Measurements from ENCODE around the gene TMEM14A.
"Not testable (repeated sequence)": the region's sequence is repeated elsewhere in the genome, so short reads cannot be mapped to it uniquely, and the experiment has no call there.

The TMEM14A gene

DNA sequence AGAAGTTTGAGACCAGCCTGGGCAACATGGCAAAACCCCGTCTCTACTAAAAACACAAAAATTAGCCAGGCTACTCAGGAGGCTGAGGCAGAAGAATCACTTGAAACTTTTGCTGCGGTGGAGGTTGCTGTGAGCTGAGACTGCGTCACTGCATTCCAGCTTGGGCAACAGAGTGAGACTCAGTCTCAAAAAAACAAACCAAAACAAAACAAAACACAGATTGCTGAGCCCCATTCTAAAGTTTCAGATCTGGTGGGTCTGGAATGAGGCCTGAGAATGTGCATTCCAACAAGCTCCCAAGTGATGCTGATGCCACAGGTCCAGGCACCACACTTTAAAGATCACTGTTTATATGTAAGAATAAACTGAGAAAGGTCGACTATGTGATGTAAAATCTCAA, 24.9 kb upstream of the TMEM14A start:
- peaks cover 0 to 4% of the 10 kb centered on the region in 2 donors for H3K4me1 Mint-ChIP-seq
- no peaks in the 10 kb centered on the region for H3K36me3 Mint-ChIP-seq
- H3K4me3 Mint-ChIP-seq: no peak overlapping the region
- DNase-seq (no peak), ATAC-seq (replicated peaks) (no peak)
- peaks cover 0 to 2% of the 10 kb centered on the region in 2 donors for H3K9me3 Mint-ChIP-seq
- H3K27me3 Mint-ChIP-seq: peaks cover 16 to 26% of the 10 kb centered on the region in 2 donors
- no peak overlapping the region for H3K27ac Mint-ChIP-seq

DNA sequence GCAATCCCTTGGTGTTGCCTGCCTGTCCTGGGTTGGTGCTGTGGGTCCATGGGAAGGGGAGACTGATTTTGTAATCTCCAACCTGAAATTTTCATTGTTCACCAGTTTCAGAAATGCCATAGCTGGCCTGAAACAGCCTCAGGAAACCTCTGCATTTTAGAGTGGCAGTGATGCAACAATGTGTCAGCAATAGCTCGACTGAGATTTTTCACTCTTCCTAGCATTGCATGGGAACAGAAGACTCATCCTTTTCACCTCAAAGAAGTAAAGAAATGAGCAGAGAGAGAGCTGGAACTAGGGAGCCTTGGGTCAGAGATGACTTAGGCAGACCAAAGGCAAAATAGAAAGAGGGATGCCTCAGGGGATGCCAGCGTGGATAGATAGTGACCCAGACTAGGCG, 23.7 kb upstream of the TMEM14A start:
- H3K4me1 Mint-ChIP-seq: peaks cover 2 to 6% of the 10 kb centered on the region in 2 donors
- DNase-seq: no peak
- H3K27ac Mint-ChIP-seq: no peak overlapping the region
- H3K9me3 Mint-ChIP-seq: peaks cover 0 to 2% of the 10 kb centered on the region in 2 donors
- no peaks in the 10 kb centered on the region for H3K36me3 Mint-ChIP-seq
- no peak for ATAC-seq (replicated peaks)
- H3K27me3 Mint-ChIP-seq: peaks cover 12 to 24% of the 10 kb centered on the region in 2 donors
- H3K4me3 Mint-ChIP-seq: no peak overlapping the region

DNA sequence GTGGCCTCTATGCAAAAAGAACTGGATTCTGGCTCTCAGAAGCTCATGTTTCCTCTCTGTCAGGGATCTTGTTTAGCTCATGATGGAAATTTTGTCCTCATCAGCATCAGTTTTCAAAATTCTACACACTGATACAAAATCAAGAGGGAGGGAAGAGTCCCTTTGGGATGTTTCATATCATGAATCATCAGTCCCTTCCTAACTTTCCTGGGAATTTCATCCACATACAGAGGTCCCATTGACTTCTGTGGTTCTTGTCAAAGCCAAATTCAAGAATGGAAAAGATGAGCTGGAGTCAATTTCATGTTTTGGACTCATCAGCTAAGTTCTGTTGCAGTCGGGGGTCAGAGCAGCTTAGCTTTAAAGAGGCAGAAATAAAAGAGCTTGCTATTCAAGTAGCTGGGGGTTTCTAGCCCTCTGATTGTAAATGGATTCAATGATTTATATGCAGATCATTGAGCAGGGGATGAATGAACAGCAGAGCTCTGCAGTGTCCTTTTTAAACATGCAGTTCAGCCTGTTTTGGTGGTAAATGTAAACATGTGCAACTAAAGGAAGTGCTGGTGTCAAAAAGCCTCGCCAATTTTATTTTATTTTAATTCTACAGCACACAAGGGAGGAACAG, 21.3 kb upstream of the TMEM14A start:
- Mint-ChIP-seq H3K4me1 (peaks cover 2 to 6% of the 10 kb centered on the region in 2 donors), H3K36me3 (no peaks in the 10 kb centered on the region), H3K4me3 (no peak overlapping the region), H3K9me3 (peaks cover 0 to 2% of the 10 kb centered on the region in 2 donors), H3K27ac (no peak overlapping the region), H3K27me3 (peaks cover 17 to 30% of the 10 kb centered on the region in 2 donors)
- ATAC-seq (replicated peaks): no peak
- no peak for DNase-seq

DNA sequence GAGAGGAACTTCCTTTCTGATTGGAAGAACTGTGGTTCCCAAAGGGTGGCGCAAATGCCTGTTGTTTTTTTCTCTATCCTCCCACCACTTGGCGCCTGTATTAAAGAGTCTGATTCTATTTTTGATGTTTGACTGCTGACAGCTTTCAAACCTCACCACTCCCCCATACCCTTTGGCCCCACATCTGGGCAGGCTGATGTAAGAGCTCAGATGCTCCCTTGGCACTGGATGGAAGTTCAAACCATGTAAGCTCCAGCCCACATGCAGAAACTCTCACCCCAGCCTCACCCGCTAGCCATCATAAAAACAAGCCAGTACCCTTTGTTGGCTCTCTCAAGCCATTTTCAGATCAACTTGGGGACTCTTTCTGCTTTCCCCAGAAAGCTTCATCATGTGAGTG, 20.0 kb upstream of the TMEM14A start:
- no peak overlapping the region for H3K27ac Mint-ChIP-seq
- ATAC-seq (replicated peaks): no peak
- H3K36me3 Mint-ChIP-seq: no peaks in the 10 kb centered on the region
- no peak for DNase-seq
- H3K4me3 Mint-ChIP-seq: no peak overlapping the region
- H3K27me3 Mint-ChIP-seq: peaks cover 17 to 24% of the 10 kb centered on the region in 2 donors
- H3K9me3 Mint-ChIP-seq: no peaks in the 10 kb centered on the region
- peaks cover 2 to 6% of the 10 kb centered on the region in 2 donors for H3K4me1 Mint-ChIP-seq

DNA sequence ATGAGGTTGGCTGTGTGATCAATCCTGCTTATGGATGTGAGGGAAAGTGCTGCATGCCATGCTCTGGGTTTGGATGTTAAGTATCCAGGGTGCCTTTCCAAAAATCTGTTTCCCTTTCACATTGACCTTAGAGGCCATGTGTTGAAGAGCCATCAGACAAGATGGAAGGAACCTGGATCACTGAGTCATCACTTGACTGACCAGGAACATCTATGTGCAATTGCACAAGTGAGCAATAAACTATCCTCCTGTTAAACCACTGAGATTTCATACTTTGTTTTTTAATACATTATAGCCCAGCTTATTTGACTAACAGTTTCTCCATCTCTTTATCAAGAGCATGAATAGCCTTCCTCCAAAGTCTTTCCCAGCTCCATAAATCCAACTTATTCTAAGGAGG, 17.8 kb upstream of the TMEM14A start:
- no peaks in the 10 kb centered on the region for H3K9me3 Mint-ChIP-seq
- no peak overlapping the region for H3K4me3 Mint-ChIP-seq
- peaks cover 2 to 6% of the 10 kb centered on the region in 2 donors for H3K4me1 Mint-ChIP-seq
- H3K27me3 Mint-ChIP-seq: peaks cover 19 to 27% of the 10 kb centered on the region in 2 donors
- no peak for DNase-seq
- H3K36me3 Mint-ChIP-seq: no peaks in the 10 kb centered on the region
- H3K27ac Mint-ChIP-seq: no peak overlapping the region
- no peak for ATAC-seq (replicated peaks)

DNA sequence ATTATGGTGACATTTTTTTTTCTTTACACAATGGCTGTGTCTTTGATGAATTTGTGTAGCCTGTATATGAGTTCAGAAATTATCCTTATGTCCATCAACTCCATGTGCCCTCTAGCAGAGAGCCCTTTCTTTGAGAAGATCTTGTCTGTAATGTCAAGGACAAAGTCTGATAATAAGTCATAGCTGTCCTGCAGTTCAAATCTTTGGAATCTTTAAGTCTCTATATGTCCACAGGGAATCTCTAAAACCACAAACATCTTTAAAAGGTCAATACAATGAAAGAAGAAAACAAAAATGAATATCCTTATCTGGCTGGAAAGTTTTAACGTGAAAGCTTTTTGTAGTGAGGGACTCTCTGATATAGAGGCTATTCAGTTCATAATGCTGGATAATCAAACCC, 16.9 kb upstream of the TMEM14A start:
- no peaks in the 10 kb centered on the region for H3K36me3 Mint-ChIP-seq
- H3K27me3 Mint-ChIP-seq: peaks cover 19 to 27% of the 10 kb centered on the region in 2 donors
- H3K4me3 Mint-ChIP-seq: no peak overlapping the region
- peaks cover 2 to 6% of the 10 kb centered on the region in 2 donors for H3K4me1 Mint-ChIP-seq
- DNase-seq (no peak), ATAC-seq (replicated peaks) (no peak)
- H3K9me3 Mint-ChIP-seq: no peaks in the 10 kb centered on the region
- H3K27ac Mint-ChIP-seq: no peak overlapping the region

DNA sequence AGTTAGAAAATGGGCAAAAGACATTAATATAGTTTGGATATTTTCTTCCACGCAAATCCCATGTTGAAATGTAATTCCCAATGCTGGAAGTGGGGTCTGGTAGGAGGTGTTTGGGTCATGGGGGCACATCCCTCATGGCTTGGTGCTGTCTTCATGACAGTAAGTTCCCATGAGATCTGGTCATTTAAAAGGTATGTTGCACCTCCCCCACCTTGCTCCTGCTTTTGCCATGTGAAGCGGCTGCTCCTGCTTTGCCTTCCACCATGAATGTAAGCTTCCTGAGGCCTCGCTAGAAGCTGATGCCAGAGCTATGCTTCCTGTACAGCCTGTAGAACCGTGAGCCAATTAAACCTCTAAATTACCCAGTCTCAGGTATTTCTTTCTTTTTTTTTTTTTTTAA, 16.3 kb upstream of the TMEM14A start:
- Mint-ChIP-seq H3K27me3 (peaks cover 19 to 27% of the 10 kb centered on the region in 2 donors), H3K27ac (no peak overlapping the region), H3K9me3 (no peaks in the 10 kb centered on the region), H3K4me3 (no peak overlapping the region), H3K4me1 (peaks cover 2 to 6% of the 10 kb centered on the region in 2 donors), H3K36me3 (no peaks in the 10 kb centered on the region)
- no peak for DNase-seq
- no peak for ATAC-seq (replicated peaks)

DNA sequence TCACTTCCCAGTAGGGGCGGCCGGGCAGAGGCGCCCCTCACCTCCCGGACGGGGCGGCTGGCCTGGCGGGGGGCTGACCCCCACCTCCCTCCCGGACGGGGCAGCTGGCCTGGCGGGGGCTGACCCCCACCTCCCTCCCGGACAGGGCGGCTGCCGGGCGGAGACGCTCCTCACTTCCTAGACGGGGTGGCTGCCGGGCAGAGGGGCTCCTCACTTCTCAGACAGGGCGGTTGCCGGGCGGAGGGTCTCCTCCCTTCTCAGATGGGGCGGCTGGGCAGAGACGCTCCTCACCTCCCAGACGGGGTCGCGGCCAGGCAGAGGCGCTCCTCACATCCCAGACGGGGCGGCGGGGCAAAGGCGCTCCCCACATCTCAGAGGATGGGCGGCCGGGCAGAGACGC, 15.0 kb upstream of the TMEM14A start:
- not testable (repeated sequence) for H3K36me3 Mint-ChIP-seq; DNase-seq; H3K9me3 Mint-ChIP-seq; ATAC-seq (replicated peaks); H3K4me3 Mint-ChIP-seq; H3K4me1 Mint-ChIP-seq; H3K27ac Mint-ChIP-seq
- H3K27me3 Mint-ChIP-seq: peaks cover 19 to 24% of the 10 kb centered on the region in 2 donors

DNA sequence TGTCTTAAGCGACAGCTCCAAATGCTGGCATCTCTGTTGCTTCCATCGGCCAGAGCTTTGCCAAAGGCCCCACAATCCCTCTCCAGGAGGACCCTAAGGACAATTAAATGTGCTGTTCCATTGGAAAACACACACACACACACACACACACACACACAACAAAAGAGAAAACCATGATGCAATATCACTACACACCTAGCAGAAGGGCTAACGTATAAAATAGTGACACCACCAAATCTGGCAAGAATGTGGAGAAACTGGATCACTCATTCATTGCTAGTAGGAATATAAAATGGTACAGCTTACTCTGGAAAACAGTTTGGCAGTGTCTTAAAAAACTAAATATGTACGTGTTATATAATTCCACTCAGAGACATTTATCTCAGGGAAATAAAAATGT, 13.0 kb upstream of the TMEM14A start:
- DNase-seq: no peak
- H3K4me1 Mint-ChIP-seq: no peaks in the 10 kb centered on the region
- H3K36me3 Mint-ChIP-seq: no peaks in the 10 kb centered on the region
- ATAC-seq (replicated peaks): no peak
- no peak overlapping the region for H3K4me3 Mint-ChIP-seq
- no peaks in the 10 kb centered on the region for H3K9me3 Mint-ChIP-seq
- H3K27ac Mint-ChIP-seq: no peak overlapping the region
- H3K27me3 Mint-ChIP-seq: peaks cover 15 to 21% of the 10 kb centered on the region in 2 donors

DNA sequence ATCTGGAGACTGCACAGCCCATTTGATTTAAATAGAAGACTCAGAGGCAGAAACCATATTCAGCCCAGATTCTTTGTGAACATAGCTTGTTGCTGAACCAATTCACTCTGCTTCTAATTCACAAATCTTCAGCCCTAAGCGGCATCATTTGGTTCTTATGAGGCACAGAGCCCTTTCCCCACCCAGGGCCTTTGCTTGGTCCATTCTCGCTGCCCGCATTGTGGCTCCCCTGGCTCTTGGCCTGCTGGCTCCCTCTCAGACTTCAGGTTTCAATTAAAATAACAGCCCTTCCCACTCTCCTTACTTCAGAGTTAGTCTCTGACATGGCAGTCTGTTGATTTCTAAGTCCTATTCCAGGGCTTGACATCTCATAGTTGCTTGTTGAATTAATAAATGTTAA, 9.4 kb upstream of the TMEM14A start:
- no peak for ATAC-seq (replicated peaks)
- H3K4me1 Mint-ChIP-seq: peaks cover under 1 to 2% of the 10 kb centered on the region in 2 donors
- DNase-seq: no peak
- no peak overlapping the region for H3K4me3 Mint-ChIP-seq
- H3K27me3 Mint-ChIP-seq: peaks cover 8 to 9% of the 10 kb centered on the region in 2 donors
- H3K9me3 Mint-ChIP-seq: no peaks in the 10 kb centered on the region
- H3K36me3 Mint-ChIP-seq: no peaks in the 10 kb centered on the region
- H3K27ac Mint-ChIP-seq: peak overlapping the region; percentile 53

DNA sequence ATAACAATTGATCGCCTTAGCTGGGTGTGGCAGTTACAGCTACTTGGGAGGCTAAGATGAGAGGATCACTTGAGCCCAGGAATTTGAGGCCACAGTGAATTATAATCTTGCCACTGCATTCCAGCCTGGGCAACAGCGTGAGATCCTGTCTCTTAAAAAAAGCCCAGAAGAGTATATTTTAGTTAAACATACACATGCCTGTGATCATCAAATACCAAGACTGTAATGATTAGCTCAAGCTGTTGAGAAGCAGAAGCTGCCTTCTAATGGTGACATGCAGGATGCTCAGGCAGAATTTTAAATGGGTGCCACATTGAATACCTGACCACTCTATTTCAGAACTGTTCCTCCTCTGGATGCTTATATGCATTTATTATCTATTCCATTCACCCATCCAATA, 8.9 kb upstream of the TMEM14A start:
- peaks cover 3 to 7% of the 10 kb centered on the region in 2 donors for H3K4me1 Mint-ChIP-seq
- peaks cover 8 to 9% of the 10 kb centered on the region in 2 donors for H3K27me3 Mint-ChIP-seq
- H3K4me3 Mint-ChIP-seq: no peak overlapping the region
- no peak overlapping the region for H3K27ac Mint-ChIP-seq
- DNase-seq: no peak
- H3K9me3 Mint-ChIP-seq: no peaks in the 10 kb centered on the region
- no peaks in the 10 kb centered on the region for H3K36me3 Mint-ChIP-seq
- ATAC-seq (replicated peaks): no peak

DNA sequence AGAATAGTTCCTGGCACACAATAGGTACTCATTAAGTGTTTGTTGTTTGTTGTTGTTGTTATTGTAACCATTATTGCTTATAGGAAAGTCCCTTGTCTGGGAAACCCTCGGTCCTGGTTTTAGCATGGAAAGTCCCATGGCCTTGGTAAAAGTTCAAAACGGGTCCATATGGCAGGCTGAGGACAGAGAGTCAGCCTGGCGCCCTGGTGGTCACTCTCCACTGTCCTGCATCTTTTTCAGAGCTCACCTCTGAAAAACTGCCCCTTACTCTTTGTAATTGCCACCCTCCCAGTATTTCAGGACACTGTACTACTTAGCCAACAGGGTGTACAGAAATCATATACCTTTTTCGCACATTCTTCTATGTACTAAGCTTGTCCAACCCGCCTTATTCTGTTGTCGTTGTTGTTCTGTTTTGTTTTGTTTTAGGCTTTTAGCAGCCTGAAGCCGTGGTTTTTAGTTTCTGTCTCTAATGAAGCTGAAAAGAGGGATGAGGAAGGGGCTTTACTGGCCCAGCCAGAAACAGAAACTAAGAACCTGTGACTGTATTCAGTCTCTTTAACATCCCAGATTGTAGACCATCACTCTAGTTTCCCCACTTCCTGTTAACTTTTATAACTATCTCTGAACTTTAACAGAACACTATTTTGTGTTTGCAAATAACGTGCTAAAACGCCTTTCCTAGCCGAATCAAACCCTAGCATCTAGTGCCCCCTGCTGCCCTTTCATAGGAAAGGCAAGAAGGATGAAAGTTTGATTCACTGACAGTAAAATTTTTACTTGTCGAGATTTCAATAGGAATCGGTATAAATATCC, 7.6 kb upstream of the TMEM14A start:
- DNase-seq: no peak
- no peaks in the 10 kb centered on the region for H3K27me3 Mint-ChIP-seq
- no peak overlapping the region for H3K4me3 Mint-ChIP-seq

DNA sequence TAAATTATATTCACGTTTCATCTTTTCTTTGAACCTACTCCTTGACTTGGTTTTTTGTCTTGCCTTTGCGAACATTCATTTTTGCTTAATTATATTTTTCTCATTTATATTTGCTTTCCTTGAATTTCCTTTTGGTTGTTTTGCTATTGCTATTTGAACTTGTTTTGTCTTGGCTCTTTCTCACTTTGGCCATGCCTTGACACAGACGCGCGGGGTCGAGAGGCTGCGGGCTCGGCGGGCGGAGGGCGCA, 7.1 kb upstream of the TMEM14A start:
- no peak overlapping the region for H3K27ac Mint-ChIP-seq
- peaks cover 9 to 23% of the 10 kb centered on the region in 2 donors for H3K4me1 Mint-ChIP-seq
- no peak overlapping the region for H3K4me3 Mint-ChIP-seq
- no peaks in the 10 kb centered on the region for H3K36me3 Mint-ChIP-seq
- H3K27me3 Mint-ChIP-seq: no peaks in the 10 kb centered on the region
- H3K9me3 Mint-ChIP-seq: no peaks in the 10 kb centered on the region
- DNase-seq (no peak), ATAC-seq (replicated peaks) (no peak)

More for the DNA sequence above, 7.6 kb upstream of the TMEM14A start:
- no peaks in the 10 kb centered on the region for H3K9me3 Mint-ChIP-seq
- H3K4me1 Mint-ChIP-seq: peaks cover 9 to 20% of the 10 kb centered on the region in 2 donors
- H3K27ac Mint-ChIP-seq: no peak overlapping the region
- no peaks in the 10 kb centered on the region for H3K36me3 Mint-ChIP-seq
- ATAC-seq (replicated peaks): peak; percentile 49 to 61

DNA sequence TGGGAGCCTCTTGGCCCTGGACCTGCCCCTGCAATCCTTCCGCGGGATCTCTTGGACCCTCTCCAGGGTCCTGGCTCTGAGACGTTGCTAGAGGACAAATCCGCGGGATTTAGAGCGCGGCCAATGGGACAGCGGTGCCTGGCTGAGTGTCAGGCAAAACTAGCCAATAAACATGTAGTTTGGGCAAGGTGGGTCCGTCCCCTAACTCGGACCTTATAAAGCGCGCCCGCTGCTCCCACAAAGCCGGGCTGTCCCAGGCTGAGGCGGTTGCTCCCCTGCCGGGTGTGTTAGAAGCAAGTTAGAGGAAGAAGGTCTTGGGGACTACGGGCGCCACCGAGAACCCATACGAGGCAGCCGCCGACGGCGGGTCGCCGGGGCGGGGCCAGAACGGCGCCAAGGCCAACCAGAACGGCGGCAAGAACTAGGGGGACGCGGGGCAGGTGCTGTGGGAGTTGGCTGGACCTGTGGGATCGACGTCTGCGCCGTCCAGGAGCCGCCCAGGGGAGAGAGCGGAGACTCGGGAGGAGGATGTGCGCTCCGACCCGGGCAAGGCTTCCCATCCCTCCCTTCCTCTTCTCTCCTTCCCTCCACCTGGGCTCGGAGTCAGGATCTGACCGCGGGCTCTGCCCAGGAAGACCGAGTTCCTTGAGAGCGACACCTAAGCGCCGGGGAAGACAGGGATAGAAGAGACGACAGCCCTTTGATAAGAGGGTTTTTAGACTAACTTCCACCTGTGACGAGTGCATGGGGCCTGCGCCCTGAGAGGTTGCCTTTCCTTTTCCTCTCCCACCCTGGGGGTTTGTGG, 6.5 kb upstream of the TMEM14A start:
- H3K36me3 Mint-ChIP-seq: no peaks in the 10 kb centered on the region
- no peak overlapping the region for H3K4me3 Mint-ChIP-seq
- peaks cover 9 to 23% of the 10 kb centered on the region in 2 donors for H3K4me1 Mint-ChIP-seq
- no peaks in the 10 kb centered on the region for H3K27me3 Mint-ChIP-seq
- no peak overlapping the region for H3K27ac Mint-ChIP-seq
- DNase-seq (peak; percentile 76), ATAC-seq (replicated peaks) (peak; percentile 93)
- H3K9me3 Mint-ChIP-seq: no peaks in the 10 kb centered on the region
